Measurements from ENCODE around the gene FAM117A.

The FAM117A gene, protein sequence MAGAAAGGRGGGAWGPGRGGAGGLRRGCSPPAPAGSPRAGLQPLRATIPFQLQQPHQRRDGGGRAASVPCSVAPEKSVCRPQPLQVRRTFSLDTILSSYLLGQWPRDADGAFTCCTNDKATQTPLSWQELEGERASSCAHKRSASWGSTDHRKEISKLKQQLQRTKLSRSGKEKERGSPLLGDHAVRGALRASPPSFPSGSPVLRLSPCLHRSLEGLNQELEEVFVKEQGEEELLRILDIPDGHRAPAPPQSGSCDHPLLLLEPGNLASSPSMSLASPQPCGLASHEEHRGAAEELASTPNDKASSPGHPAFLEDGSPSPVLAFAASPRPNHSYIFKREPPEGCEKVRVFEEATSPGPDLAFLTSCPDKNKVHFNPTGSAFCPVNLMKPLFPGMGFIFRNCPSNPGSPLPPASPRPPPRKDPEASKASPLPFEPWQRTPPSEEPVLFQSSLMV

DNA sequence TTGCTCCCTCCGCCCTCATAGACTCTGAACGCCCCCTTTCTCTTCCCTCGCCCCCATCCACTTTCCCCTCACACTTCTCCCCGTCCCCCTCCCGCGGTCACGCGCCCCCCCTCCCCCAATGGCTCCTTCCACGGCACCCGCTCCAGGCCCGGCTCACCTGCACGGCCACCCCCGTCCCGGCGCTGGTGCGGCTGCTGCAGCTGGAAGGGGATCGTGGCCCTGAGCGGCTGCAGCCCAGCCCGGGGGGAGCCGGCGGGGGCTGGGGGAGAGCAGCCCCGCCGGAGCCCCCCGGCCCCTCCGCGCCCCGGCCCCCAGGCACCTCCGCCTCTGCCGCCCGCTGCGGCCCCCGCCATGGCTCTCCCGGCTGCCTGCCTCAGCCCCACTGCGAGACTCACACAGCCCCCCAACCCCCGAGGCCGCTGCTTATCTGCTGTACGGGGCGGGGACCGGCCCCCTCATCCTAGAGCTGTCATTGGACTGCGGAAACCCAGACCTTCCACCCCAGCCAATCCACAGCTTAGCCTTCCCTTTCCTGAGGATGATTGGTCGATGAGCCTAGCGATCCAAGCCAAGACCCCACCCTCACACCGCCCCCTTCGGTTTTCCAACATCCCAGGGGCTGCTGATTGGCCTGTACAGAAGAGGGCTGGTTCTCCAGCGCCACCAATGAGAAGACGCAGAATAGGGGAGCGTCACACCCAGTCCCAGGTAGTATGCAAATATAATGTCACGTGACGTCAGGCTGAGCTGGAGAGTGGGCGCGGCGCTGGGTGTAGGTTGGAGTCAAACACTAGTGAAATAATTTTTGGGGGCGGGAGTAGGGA, at the start of gene FAM117A:
Gene FAM117A, minus strand, starts transcription at position 397 of the 824 bp plus-strand sequence. Its CDS starts 44 bp downstream, at position 353.
- H3K9me3 Mint-ChIP-seq (ENCODE audit: low read depth) = no peaks in the 10 kb centered on the region
- H3K4me3 Mint-ChIP-seq = peak within 1 kb of the TSS; percentile 92
- H3K4me1 Mint-ChIP-seq (ENCODE audit: low read depth) = peaks cover 53% of the 10 kb centered on the region
- H3K36me3 Mint-ChIP-seq = no peaks in the 10 kb centered on the region
- H3K27ac Mint-ChIP-seq = peak within 1 kb of the TSS; percentile 91
- no peaks in the 10 kb centered on the region for H3K27me3 Mint-ChIP-seq

DNA sequence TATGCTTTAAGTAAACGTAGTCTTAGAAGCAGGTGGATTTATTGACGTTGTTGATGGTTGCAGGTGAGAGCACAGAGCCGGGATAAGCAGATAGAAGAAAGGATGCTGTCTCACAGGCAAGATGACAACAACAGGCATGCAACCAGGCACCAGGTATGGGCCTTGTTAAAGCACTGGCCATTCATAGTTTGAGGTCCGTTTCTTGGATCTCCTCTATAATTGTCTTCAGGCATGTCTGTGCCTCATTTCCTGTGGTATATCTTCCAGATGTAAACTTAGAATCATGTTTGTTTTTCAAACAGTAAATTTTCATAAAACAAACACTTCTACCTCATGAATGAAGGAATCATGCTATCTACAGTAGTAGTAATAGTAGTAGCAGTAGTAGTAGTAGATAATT, 45.1 kb upstream of the FAM117A start:
- Mint-ChIP-seq H3K27me3 (no peaks in the 10 kb centered on the region), H3K27ac (peak overlapping the region; percentile 31), H3K36me3 (peaks cover 4% of the 10 kb centered on the region), H3K4me3 (no peak overlapping the region), H3K9me3 (ENCODE audit: low read depth) (no peaks in the 10 kb centered on the region), H3K4me1 (ENCODE audit: low read depth) (peaks cover 41% of the 10 kb centered on the region)

DNA sequence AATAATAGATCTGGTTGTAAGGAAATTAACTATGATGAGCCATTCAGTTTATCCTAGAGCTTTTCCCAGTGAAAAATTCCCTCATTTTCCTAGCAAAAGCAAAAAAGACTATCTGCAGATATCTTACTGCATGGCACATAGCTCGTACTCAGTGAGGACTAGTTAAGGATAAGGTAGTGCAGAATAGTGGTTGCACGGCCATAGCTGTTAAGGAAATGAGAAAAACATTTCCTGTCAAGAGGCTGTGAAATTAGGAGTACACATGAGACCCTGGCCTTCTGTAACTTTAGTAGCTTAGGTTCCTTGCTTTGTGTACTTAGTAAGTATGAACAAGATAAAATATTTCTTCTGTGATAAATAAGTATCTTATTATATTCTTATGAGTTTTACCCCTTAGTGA, 34.8 kb upstream of the FAM117A start:
- no peaks in the 10 kb centered on the region for H3K9me3 Mint-ChIP-seq (ENCODE audit: low read depth)
- peaks cover 19% of the 10 kb centered on the region for H3K36me3 Mint-ChIP-seq
- peak overlapping the region; percentile 19 for H3K4me3 Mint-ChIP-seq
- peak overlapping the region; percentile 41 for H3K27ac Mint-ChIP-seq
- H3K4me1 Mint-ChIP-seq (ENCODE audit: low read depth) = peaks cover 51% of the 10 kb centered on the region
- no peaks in the 10 kb centered on the region for H3K27me3 Mint-ChIP-seq

DNA sequence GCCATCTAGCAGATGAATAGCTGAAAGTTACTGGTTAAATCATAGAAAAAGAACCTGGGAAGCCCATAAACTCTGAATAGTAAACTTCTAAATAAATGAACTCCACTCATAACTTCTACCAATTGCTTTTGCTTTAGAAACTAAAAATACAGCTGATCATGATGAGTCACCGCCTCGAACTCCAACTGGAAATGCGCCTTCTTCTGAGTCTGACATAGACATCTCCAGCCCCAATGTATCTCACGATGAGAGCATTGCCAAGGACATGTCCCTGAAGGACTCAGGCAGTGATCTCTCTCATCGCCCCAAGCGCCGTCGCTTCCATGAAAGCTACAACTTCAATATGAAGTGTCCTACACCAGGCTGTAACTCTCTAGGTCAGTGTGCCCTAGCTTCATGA, 34.3 kb upstream of the FAM117A start:
- no peaks in the 10 kb centered on the region for H3K27me3 Mint-ChIP-seq
- H3K4me1 Mint-ChIP-seq (ENCODE audit: low read depth) = peaks cover 57% of the 10 kb centered on the region
- no peaks in the 10 kb centered on the region for H3K9me3 Mint-ChIP-seq (ENCODE audit: low read depth)
- peak overlapping the region; percentile 19 for H3K4me3 Mint-ChIP-seq
- H3K36me3 Mint-ChIP-seq = peaks cover 20% of the 10 kb centered on the region
- peak overlapping the region; percentile 41 for H3K27ac Mint-ChIP-seq

DNA sequence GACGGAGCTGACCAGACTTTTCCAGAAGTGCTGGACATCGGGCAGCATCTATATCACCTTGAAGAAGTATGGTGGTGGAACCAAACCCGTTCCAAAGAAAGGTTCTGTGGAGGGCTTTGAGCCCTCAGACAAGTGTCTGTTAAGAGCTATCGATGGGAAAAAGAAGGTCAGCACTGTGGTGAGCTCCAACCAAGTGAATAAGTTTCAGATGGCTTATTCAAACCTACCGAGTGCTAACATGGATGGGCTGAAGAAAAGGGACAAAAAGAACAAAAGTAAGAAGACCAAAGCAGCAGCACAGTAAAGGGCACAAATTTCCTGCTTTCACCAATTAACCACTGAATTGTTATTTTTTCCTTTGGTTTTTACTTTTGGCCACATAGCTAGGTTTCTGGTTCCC, 31.4 kb upstream of the FAM117A start:
- Mint-ChIP-seq H3K36me3 (peaks cover 16% of the 10 kb centered on the region), H3K27ac (peak overlapping the region; percentile 73), H3K27me3 (no peaks in the 10 kb centered on the region), H3K9me3 (ENCODE audit: low read depth) (no peaks in the 10 kb centered on the region), H3K4me1 (ENCODE audit: low read depth) (peaks cover 77% of the 10 kb centered on the region), H3K4me3 (no peak overlapping the region)

DNA sequence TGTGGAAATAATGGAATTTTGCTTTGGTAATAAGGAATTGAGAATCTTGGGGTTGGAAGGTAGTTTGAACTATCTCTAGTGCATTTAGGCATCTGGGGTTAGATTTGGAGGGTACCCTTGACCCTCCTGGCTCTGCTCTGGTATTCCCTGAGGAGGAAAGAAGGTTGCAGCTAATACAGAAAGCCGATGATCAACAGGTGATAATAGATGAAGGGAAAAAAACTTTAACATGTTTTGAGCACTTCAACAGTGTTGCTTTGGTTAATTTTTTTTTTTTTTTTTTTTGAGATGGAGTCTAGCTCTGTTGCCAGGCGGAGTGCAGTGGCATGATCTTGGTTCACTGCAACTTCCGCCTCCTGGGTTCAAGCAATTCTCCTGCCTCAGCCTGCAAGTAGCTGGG, 29.4 kb upstream of the FAM117A start:
- Mint-ChIP-seq H3K9me3 (ENCODE audit: low read depth) (no peaks in the 10 kb centered on the region), H3K4me3 (no peak overlapping the region), H3K27ac (no peak overlapping the region), H3K4me1 (ENCODE audit: low read depth) (peaks cover 79% of the 10 kb centered on the region), H3K36me3 (peaks cover 10% of the 10 kb centered on the region), H3K27me3 (no peaks in the 10 kb centered on the region)

DNA sequence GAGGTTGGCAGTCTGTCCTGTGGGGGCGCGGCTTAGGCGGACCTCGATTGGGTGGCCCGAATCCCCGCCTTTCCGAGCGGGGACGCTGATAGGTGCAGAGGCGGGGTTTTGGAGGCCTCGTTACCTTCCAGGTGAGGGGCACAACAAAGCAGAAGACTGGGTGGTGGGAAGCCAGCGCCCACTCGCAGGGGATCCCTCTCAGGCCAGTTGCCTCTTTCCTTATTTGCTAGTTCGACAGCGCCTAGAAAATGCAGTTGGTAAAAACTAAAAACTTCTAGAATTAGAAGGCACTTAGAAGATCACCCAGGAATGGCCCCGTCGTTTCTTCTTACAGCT, 25.3 kb upstream of the FAM117A start:
- Mint-ChIP-seq H3K9me3 (ENCODE audit: low read depth) (no peaks in the 10 kb centered on the region), H3K4me3 (peak overlapping the region; percentile 92), H3K27me3 (no peaks in the 10 kb centered on the region), H3K36me3 (peaks cover 5% of the 10 kb centered on the region), H3K27ac (peak overlapping the region; percentile 92), H3K4me1 (ENCODE audit: low read depth) (peaks cover 65% of the 10 kb centered on the region)

DNA sequence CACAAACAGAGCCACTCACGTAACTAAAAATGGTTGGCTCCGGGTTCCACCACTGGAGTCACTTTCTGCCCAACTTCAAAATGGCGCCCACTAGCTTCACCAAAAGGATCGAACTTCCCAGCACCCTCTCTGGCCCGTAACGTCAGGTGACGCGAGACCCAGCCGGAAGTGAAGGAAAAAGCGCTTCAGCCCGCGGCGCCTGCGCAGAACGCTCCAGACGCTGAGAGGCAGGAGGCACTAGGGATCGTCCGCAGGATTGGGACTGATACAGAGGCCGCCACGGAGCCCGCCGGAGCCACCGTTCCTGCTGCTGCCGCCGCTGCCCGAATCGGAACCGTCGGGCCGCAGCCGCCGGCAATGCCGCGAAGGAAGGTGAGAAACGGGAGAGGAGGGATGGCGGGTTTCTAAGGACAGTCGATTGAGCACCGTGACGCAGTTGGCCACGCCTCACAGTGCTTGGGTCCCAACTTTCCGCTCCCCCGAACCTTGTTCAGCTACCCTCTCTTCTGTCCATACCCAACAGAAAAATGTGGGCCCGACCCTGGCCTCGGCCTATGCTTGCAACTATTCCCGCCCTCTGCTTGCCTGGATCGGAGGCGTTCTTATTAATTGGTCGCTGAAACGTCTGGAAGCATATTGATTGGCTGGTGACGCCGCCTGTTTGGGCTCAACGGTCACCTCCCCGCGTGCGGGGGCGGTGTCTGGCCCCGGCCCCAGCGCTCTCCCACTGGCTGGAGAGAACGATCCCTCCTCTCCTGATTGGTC, 24.7 kb upstream of the FAM117A start, which contains the start of gene KAT7:
Gene KAT7, plus strand, starts transcription at position 204 of the 765 bp plus-strand sequence. Its CDS starts 154 bp downstream, at position 358.
- peak within 1 kb of the TSS; percentile 92 for H3K27ac Mint-ChIP-seq
- H3K9me3 Mint-ChIP-seq (ENCODE audit: low read depth) = no peaks in the 10 kb centered on the region
- peak within 1 kb of the TSS; percentile 92 for H3K4me3 Mint-ChIP-seq
- H3K4me1 Mint-ChIP-seq (ENCODE audit: low read depth) = peaks cover 61% of the 10 kb centered on the region
- peaks cover 5% of the 10 kb centered on the region for H3K36me3 Mint-ChIP-seq
- no peaks in the 10 kb centered on the region for H3K27me3 Mint-ChIP-seq

DNA sequence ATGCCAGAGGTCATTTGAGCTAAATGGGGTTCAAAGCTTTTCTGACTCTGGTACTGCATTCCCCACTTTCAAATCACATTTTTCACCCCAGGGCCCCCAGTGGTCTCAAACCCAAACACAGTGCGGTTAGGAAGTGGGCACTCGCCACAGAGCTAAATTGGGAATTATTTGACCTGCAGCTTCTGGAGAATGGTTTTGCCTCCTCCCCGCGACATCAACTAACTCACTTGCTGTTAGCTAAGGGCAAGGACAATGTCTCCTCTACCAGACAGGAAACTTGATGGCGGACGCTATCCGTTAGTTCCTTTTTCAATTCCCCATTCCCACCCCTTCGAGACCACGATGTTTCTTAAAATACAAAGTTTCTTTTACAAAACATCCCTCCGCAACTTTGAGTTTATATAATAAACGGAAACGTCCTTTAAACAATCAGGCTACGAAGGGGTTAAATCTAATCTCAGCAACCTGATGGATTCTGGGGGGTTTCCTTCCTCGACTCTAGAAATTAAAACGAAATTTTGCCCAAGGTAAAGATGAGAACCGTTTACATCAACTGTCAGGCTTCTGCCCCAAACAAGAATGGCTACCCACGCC, 24.1 kb upstream of the FAM117A start:
- peak overlapping the region; percentile 92 for H3K27ac Mint-ChIP-seq
- H3K9me3 Mint-ChIP-seq (ENCODE audit: low read depth) = no peaks in the 10 kb centered on the region
- H3K27me3 Mint-ChIP-seq = no peaks in the 10 kb centered on the region
- H3K4me3 Mint-ChIP-seq = peak overlapping the region; percentile 92
- H3K36me3 Mint-ChIP-seq = peaks cover 3% of the 10 kb centered on the region
- peaks cover 54% of the 10 kb centered on the region for H3K4me1 Mint-ChIP-seq (ENCODE audit: low read depth)

DNA sequence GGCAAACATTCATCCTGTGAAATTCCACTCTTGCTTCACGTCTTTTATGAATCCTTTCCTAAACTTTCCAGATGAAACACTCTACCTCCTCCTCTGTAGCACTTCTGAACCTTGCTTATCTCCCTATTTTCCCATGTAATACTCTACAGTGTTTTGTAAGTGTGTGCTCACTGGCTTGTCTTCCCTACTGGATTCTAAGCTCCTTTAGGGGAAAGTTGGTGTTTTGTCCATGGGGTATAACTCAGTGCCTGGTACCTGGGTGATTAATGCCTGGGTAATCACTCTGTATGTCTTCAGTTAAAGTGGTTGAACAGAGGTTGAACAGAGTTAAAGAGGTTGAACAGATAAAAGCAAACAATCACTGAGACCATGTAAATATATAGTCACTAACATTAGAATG, 20.7 kb upstream of the FAM117A start:
- H3K27me3 Mint-ChIP-seq = no peaks in the 10 kb centered on the region
- peaks cover 5% of the 10 kb centered on the region for H3K36me3 Mint-ChIP-seq
- peaks cover 22% of the 10 kb centered on the region for H3K4me1 Mint-ChIP-seq (ENCODE audit: low read depth)
- H3K27ac Mint-ChIP-seq = no peak overlapping the region
- no peaks in the 10 kb centered on the region for H3K9me3 Mint-ChIP-seq (ENCODE audit: low read depth)
- H3K4me3 Mint-ChIP-seq = no peak overlapping the region

DNA sequence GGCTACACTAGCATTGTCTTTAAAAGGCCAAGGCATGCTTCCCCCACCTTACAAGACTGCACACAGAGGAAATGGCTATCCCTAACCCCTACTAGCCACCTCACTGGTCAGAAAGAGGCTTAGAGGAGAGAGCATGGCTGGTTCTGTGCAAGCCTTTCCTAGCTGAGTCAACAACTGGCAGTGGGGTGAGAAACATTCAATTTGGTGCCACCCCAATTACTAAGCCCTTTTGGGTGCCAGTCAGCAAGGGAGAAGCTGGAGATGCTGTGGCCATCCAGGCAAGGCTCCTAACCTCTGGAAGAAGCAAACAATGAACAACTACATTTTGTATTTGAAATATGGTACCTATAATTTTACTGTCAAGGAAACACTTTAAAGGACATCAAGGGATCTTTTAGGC, 19.9 kb upstream of the FAM117A start:
- H3K27me3 Mint-ChIP-seq = no peaks in the 10 kb centered on the region
- H3K36me3 Mint-ChIP-seq = peaks cover 5% of the 10 kb centered on the region
- no peak overlapping the region for H3K27ac Mint-ChIP-seq
- H3K4me1 Mint-ChIP-seq (ENCODE audit: low read depth) = peaks cover 16% of the 10 kb centered on the region
- no peaks in the 10 kb centered on the region for H3K9me3 Mint-ChIP-seq (ENCODE audit: low read depth)
- no peak overlapping the region for H3K4me3 Mint-ChIP-seq

DNA sequence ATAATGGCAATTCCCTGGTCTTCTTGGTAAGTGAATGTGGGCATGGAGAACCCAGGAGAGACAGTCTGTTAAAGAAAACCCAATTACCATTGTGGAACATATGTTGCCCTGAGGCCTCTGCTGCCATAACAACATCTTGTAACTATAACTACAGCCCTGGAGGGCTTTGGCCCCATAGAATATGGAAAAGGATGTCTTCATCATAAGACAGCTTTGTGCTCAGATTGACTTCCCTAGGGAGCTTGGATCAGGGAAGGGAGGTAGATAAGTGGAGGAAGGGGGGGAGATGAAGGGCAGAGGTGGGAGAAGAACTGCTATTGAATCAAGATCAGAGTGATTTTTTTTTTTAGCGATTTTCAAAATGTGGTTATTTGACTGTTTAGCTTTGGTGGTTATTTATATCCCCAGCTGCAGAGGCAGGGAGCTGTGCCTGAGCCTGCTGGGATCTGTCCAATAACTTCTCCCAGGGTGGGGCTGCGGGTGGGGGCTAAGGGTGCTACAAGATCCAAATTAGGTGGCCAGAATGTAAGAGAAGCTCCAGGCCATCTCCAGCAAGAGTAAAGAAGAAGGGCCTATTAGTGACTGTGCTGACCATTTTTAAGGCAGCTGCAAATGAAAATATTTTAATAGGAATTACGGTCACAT, 19.3 kb upstream of the FAM117A start:
- no peaks in the 10 kb centered on the region for H3K9me3 Mint-ChIP-seq (ENCODE audit: low read depth)
- H3K27me3 Mint-ChIP-seq = no peaks in the 10 kb centered on the region
- no peak overlapping the region for H3K4me3 Mint-ChIP-seq
- no peak overlapping the region for H3K27ac Mint-ChIP-seq
- peaks cover 5% of the 10 kb centered on the region for H3K36me3 Mint-ChIP-seq
- peaks cover 15% of the 10 kb centered on the region for H3K4me1 Mint-ChIP-seq (ENCODE audit: low read depth)

DNA sequence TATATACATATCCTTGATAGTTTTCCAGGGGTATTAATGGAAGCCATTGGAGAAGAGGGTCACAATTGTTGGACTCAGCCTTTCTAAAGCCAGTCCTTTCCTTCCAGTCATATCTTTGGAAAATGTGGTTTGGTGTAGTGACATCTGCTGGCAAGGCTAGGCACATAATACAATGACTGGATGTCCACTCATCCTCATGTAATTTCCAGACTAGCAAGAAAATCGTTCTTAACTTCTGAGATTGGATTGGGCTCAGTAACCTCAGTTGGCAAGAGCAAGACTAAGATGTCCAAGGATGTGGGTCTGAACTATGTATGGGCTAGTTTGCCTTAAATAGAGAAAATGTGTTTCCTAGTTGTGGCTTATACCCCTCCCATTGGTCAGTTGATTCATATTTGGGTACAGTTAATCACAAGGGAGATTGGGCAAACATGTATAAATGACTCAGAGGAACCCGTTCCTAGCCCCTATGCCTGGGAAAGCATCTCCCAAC, 15.9 kb upstream of the FAM117A start:
- Mint-ChIP-seq H3K27ac (no peak overlapping the region), H3K4me1 (ENCODE audit: low read depth) (no peaks in the 10 kb centered on the region), H3K36me3 (peaks cover 2% of the 10 kb centered on the region), H3K9me3 (ENCODE audit: low read depth) (no peaks in the 10 kb centered on the region), H3K4me3 (no peak overlapping the region), H3K27me3 (no peaks in the 10 kb centered on the region)

Data from activated naive CD8-positive, alpha-beta T cell (primary cell).